Superior temporal gyrus (tissue), 1 donor: ENCODE measurements around the gene SCN1B.

Experiments
- DNase-seq: peaks from one replicate; pipeline ENCODE4 v3.0.0-alpha.2; 2016; ENCODE audit errors: extremely low spot score

Gene SCN1B

GRCh38 chr19:35074426-35075201 lies 44.3 kb downstream of the SCN1B start:
- DNase-seq = no peak

GRCh38 chr19:35075202-35076025 lies 45.1 kb downstream of the SCN1B start:
- DNase-seq = no peak

GRCh38 chr19:35076026-35076370 lies 45.7 kb downstream of the SCN1B start:
- DNase-seq = no peak

GRCh38 chr19:35076657-35077056 lies 46.4 kb downstream of the SCN1B start:
- DNase-seq = no peak

- no peak for DNase-seq
These were observed 47.3 kb downstream of the SCN1B start for GRCh38 chr19:35077411-35078223.

GRCh38 chr19:35079826-35080225 lies 49.6 kb downstream of the SCN1B start:
- no peak for DNase-seq

GRCh38 chr19:35080613-35081170 lies 50.4 kb downstream of the SCN1B start:
- DNase-seq = no peak

- DNase-seq = no peak
These were observed 50.9 kb downstream of the SCN1B start for GRCh38 chr19:35081201-35081600.

- DNase-seq = no peak
These were observed 53.6 kb downstream of the SCN1B start for GRCh38 chr19:35083691-35084508.

- no peak for DNase-seq
These were observed 54.2 kb downstream of the SCN1B start for GRCh38 chr19:35084509-35084762.

GRCh38 chr19:35085947-35086346 lies 55.7 kb downstream of the SCN1B start:
- peak; percentile 63 for DNase-seq

GRCh38 chr19:35086455-35086854 lies 56.2 kb downstream of the SCN1B start:
- no peak for DNase-seq

GRCh38 chr19:35087393-35087792 lies 57.1 kb downstream of the SCN1B start:
- DNase-seq = no peak

GRCh38 chr19:35088131-35088913 lies 58.1 kb downstream of the SCN1B start:
- no peak for DNase-seq

GRCh38 chr19:35089554-35089953 lies 59.3 kb downstream of the SCN1B start:
- no peak for DNase-seq
